H1 (cell line): Measurements from ENCODE around the gene RAMP1. TPM values are rescaled to one million over a fixed set of nuclear protein-coding genes. Genes with fewer than 3 reads are reported as not detected.

Experiments
- CTCF ChIA-PET: fragments of 300-600 bp; sonication (Branson Sonifier 250); formaldehyde crosslinking; loops from one replicate; lab custom pipeline; 2021; ENCODE audit not compliant: partially characterized antibody; lab: Charles Lee
- POLR2A ChIA-PET: fragments of 300-600 bp; sonication (Branson Sonifier 250); formaldehyde crosslinking; loops from one replicate; lab custom pipeline; 2021; ENCODE audit warnings: inconsistent platforms; ENCODE audit not compliant: partially characterized antibody; lab: Charles Lee
- DNase-seq, 2 experiments: peaks; one replicate each; pipeline versions ENCODE4 v3.0.0 to v3.0.0-alpha.2; 2010 to 2022; ENCODE audit warnings: low spot score in 2 of 2, low read depth in 1 of 2, mixed read lengths in 1 of 2
- FAIRE-seq: peaks from 2 replicates; lab custom pipeline; 2011; peaks lifted over from hg19 to GRCh38; lab: Jason Lieb, UNC
- H2AFZ ChIP-seq: 2 replicates; pipeline ENCODE4 v1.8.1; 2012; ENCODE audit warnings: low read length, inconsistent platforms
- H2AK5ac ChIP-seq: 2 replicates; pipeline ENCODE4 v1.6.1; 2013; ENCODE audit warnings: low read depth, low read length
- H2BK120ac ChIP-seq: replicated peaks from 2 replicates; pipeline ENCODE3; 2013; ENCODE audit warnings: low read depth, low read length, inconsistent platforms
- H2BK12ac ChIP-seq: 2 replicates; pipeline ENCODE4 v1.6.1; 2013; ENCODE audit warnings: low read depth, low read length
- H2BK15ac ChIP-seq: 2 replicates; pipeline ENCODE4 v1.6.1; 2013; ENCODE audit warnings: low read length
- H2BK20ac ChIP-seq: 2 replicates; pipeline ENCODE4 v1.6.1; 2013; ENCODE audit warnings: low read length
- H2BK5ac ChIP-seq: 2 replicates; pipeline ENCODE4 v1.6.1; 2013; ENCODE audit warnings: low read depth, low read length
- H3K14ac ChIP-seq: 2 replicates; pipeline ENCODE4 v1.6.1; 2013; ENCODE audit warnings: inconsistent platforms; ENCODE audit not compliant: insufficient read length
- H3K18ac ChIP-seq: 2 replicates; pipeline ENCODE4 v1.6.1; 2013; ENCODE audit warnings: low read length; ENCODE audit errors: extremely low read depth
- H3K23ac ChIP-seq: 2 replicates; pipeline ENCODE4 v1.6.1; 2013; ENCODE audit warnings: inconsistent platforms; ENCODE audit not compliant: insufficient read length
- H3K23me2 ChIP-seq: 2 replicates; pipeline ENCODE4 v1.6.1; 2013; ENCODE audit warnings: low read depth, low read length
- H3K27ac ChIP-seq: 2 replicates; pipeline ENCODE4 v1.6.1; 2011; ENCODE audit warnings: low read depth, low read length, inconsistent platforms
- H3K27me3 ChIP-seq, 4 experiments: replicated peaks in 1 of 4; 1 replicate in 1 of 4; 2 replicates in 3 of 4; pipeline versions ENCODE4 v1.6.1 to v1.8.1; 2011 to 2013; ENCODE audit warnings: low read length in 3 of 4, mild to moderate bottlenecking in 3 of 4, inconsistent platforms in 2 of 4, mixed read lengths in 2 of 4, moderate library complexity in 1 of 4; ENCODE audit not compliant: control insufficient read depth in 3 of 4, insufficient read depth in 3 of 4; ENCODE audit errors: extremely low read depth in 1 of 4
- H3K36me3 ChIP-seq, 4 experiments: 2 replicates each; pipeline versions ENCODE4 v1.6.1 to v1.8.1; 2011 to 2013; ENCODE audit warnings: mild to moderate bottlenecking in 4 of 4, low read length in 3 of 4, moderate library complexity in 2 of 4, control low read depth in 1 of 4, inconsistent platforms in 1 of 4; ENCODE audit not compliant: insufficient read depth in 4 of 4, control insufficient read depth in 2 of 4
- H3K4ac ChIP-seq: replicated peaks from 2 replicates; pipeline ENCODE3; 2013; ENCODE audit warnings: low read length, low read depth, mixed read lengths, inconsistent platforms; ENCODE audit not compliant: insufficient read length
- H3K4me1 ChIP-seq, 4 experiments: replicated peaks in 1 of 4; 1 replicate in 1 of 4; 2 replicates in 3 of 4; pipeline versions ENCODE4 v1.6.1 to v1.8.1; 2011 to 2013; ENCODE audit warnings: low read length in 3 of 4, inconsistent platforms in 2 of 4, mixed read lengths in 1 of 4; ENCODE audit not compliant: insufficient read depth in 4 of 4, control insufficient read depth in 3 of 4
- H3K4me2 ChIP-seq, 2 experiments: 2 replicates each; pipeline versions ENCODE4 v1.6.1 to v1.8.1; 2011 to 2013; ENCODE audit warnings: low read depth in 2 of 2, low read length in 2 of 2, control low read depth in 1 of 2, inconsistent platforms in 1 of 2, mild to moderate bottlenecking in 1 of 2; ENCODE audit not compliant: insufficient read depth in 1 of 2
- H3K4me3 ChIP-seq, 4 experiments: fragments of 200-600, 300-600 bp in 1 of 4; sonication (generic), shearing (Covaris generic), sonication (Bioruptor Twin) in 1 of 4; 2 replicates each; pipeline versions ENCODE4 v1.5.1 to v1.8.1; 2011 to 2016; ENCODE audit warnings: low read length in 4 of 4, low read depth in 3 of 4, control low read depth in 2 of 4, inconsistent platforms in 2 of 4, mild to moderate bottlenecking in 2 of 4, mixed read lengths in 1 of 4, moderate library complexity in 1 of 4; ENCODE audit not compliant: insufficient read depth in 2 of 4; ENCODE audit errors: extremely low read depth in 1 of 4
- H3K56ac ChIP-seq: replicated peaks from 2 replicates; pipeline ENCODE3; 2013; ENCODE audit warnings: low read depth, mild to moderate bottlenecking, mixed read lengths, low read length, inconsistent platforms; ENCODE audit not compliant: insufficient read length
- H3K79me1 ChIP-seq: 2 replicates; pipeline ENCODE4 v1.6.1; 2013; ENCODE audit warnings: low read depth, low read length, control low read depth
- H3K79me2 ChIP-seq, 2 experiments: 2 replicates each; pipeline versions ENCODE4 v1.6.1 to v1.8.1; 2012 to 2013; ENCODE audit warnings: low read length in 2 of 2, mild to moderate bottlenecking in 2 of 2, inconsistent platforms in 1 of 2; ENCODE audit not compliant: insufficient read depth in 2 of 2, control insufficient read depth in 1 of 2
- H3K9ac ChIP-seq, 4 experiments: replicated peaks in 1 of 4; 1 replicate in 1 of 4; 2 replicates in 3 of 4; pipeline versions ENCODE4 v1.6.1 to v1.8.1; 2011 to 2013; ENCODE audit warnings: low read depth in 3 of 4, low read length in 3 of 4, control low read depth in 2 of 4, mild to moderate bottlenecking in 2 of 4, moderate library complexity in 2 of 4, inconsistent platforms in 1 of 4; ENCODE audit errors: extremely low read depth in 1 of 4
- H3K9me3 ChIP-seq, 2 experiments: 2 replicates each; pipeline versions ENCODE4 v1.6.1 to v1.8.1; 2012 to 2013; ENCODE audit warnings: mild to moderate bottlenecking in 2 of 2, moderate library complexity in 2 of 2, control low read depth in 1 of 2, inconsistent platforms in 1 of 2, low read depth in 1 of 2, low read length in 1 of 2, mixed read lengths in 1 of 2; ENCODE audit not compliant: insufficient read depth in 2 of 2
- H4K20me1 ChIP-seq, 2 experiments: replicated peaks in 1 of 2; 2 replicates each; pipeline versions ENCODE3 to v1.8.1; 2011 to 2013; ENCODE audit warnings: inconsistent platforms in 2 of 2, low read length in 2 of 2, mild to moderate bottlenecking in 1 of 2; ENCODE audit not compliant: insufficient read depth in 2 of 2, control insufficient read depth in 1 of 2
- H4K5ac ChIP-seq: 2 replicates; pipeline ENCODE4 v1.6.1; 2013; ENCODE audit warnings: low read length, low read depth, mixed read lengths, inconsistent platforms; ENCODE audit not compliant: insufficient read length
- H4K8ac ChIP-seq: 2 replicates; pipeline ENCODE4 v1.8.0; 2013; ENCODE audit warnings: mild to moderate bottlenecking, moderate library complexity, low read length, inconsistent platforms; ENCODE audit not compliant: insufficient read depth; ENCODE audit errors: extremely low read depth
- H4K91ac ChIP-seq: replicated peaks from 2 replicates; pipeline ENCODE3; 2013; ENCODE audit warnings: low read length, mixed read lengths, inconsistent platforms; ENCODE audit not compliant: insufficient read length
- E2F6 ChIP-seq: IDR thresholded peaks from 2 replicates; pipeline ENCODE4 v1.6.1; 2012; ENCODE audit warnings: inconsistent platforms
- EGR1 ChIP-seq: IDR thresholded peaks from 2 replicates; pipeline ENCODE4 v1.6.1; 2011; ENCODE audit warnings: low read depth, low read length, borderline replicate concordance
- FOSL1 ChIP-seq: IDR thresholded peaks from 2 replicates; pipeline ENCODE4 v1.6.1; 2011; ENCODE audit warnings: mild to moderate bottlenecking, low read depth, low read length, moderate library complexity; ENCODE audit not compliant: insufficient read depth
- POU5F1 ChIP-seq: IDR thresholded peaks from 2 replicates; pipeline ENCODE4 v1.6.1; 2011; ENCODE audit warnings: low read depth, mild to moderate bottlenecking, low read length, moderate library complexity
- RBBP5 ChIP-seq: IDR thresholded peaks from 2 replicates; pipeline ENCODE4 v1.7.1; 2012; ENCODE audit warnings: low read depth, mild to moderate bottlenecking, inconsistent platforms, low read length, moderate library complexity, borderline replicate concordance
- SIX5 ChIP-seq: IDR thresholded peaks from 2 replicates; pipeline ENCODE4 v1.6.1; 2011; ENCODE audit warnings: mild to moderate bottlenecking, low read depth, low read length
- SP2 ChIP-seq: IDR thresholded peaks from 2 replicates; pipeline ENCODE4 v1.6.1; 2012; ENCODE audit warnings: mild to moderate bottlenecking, low read length, inconsistent platforms
- TBP ChIP-seq: IDR thresholded peaks from 2 replicates; pipeline ENCODE4 v1.6.1; 2011; ENCODE audit warnings: low read depth, low read length, improper control_type of control experiment
- TEAD4 ChIP-seq: IDR thresholded peaks from 2 replicates; pipeline ENCODE4 v1.6.1; 2012; ENCODE audit warnings: low read depth, low read length, inconsistent platforms, mixed read lengths
- USF2 ChIP-seq: IDR thresholded peaks from 2 replicates; pipeline ENCODE4 v1.6.1; 2011; ENCODE audit warnings: low read length, improper control_type of control experiment
- YY1 ChIP-seq: IDR thresholded peaks from 2 replicates; pipeline ENCODE4 v1.6.1; 2011; ENCODE audit warnings: low read depth, mild to moderate bottlenecking, low read length
- ZNF274 ChIP-seq: IDR thresholded peaks from 2 replicates; pipeline ENCODE4 v1.7.0; 2012; ENCODE audit warnings: low read length, borderline replicate concordance; ENCODE audit errors: extremely low read depth
- WGBS, 2 experiments: shearing (Covaris generic) in 1 of 2; methylation state at CpG; one replicate each; pipeline versions ENCODE4 v1.1.6 to v1.1.7; 2013 to 2015; ENCODE audit warnings: low lambda C conversion rate in 2 of 2, mixed read lengths in 2 of 2, inconsistent platforms in 1 of 2, low coverage in 1 of 2, missing lambda C conversion rate in 1 of 2; ENCODE audit not compliant: insufficient replicate concordance in 2 of 2, insufficient coverage in 1 of 2, insufficient read length in 1 of 2; ENCODE audit errors: extremely low coverage in 1 of 2, missing lambda C conversion rate in 1 of 2; 5-methylcytosine and 5-hydroxymethylcytosine counted together
- polyA plus RNA-seq, 7 experiments: library from polyadenylated mRNA; depleted of rRNA in 3 of 7; stranded (reverse) in 5 of 7; unstranded in 2 of 7; fragments of >200 nt in 5 of 7; fragments of 200-250 nt in 2 of 7; gene quantifications; 1 replicate in 5 of 7; 2 replicates in 1 of 7; 4 replicates in 1 of 7; pipeline versions ENCODE4 v1.2.1 to v1.2.3, GENCODE V29; 2011 to 2013; ENCODE audit warnings: missing spikeins in 2 of 7, mixed read lengths in 2 of 7
- total RNA-seq: library from RNA; stranded (reverse); fragmentation: NEBNext Ultra II Directional; extraction: Animal tissue kit (Norgen Biotek cat#: 25700); gene quantifications from 2 replicates; pipeline ENCODE4 v1.2.1, GENCODE V29; 2021

The RAMP1 gene
- total and polyA plus RNA-seq, 2 of the 8 experiments (the other 6 are each of a cell fraction or from before 2014, with no cell fraction given), result 0.65 to 4.3 TPM

- Histone ChIP-seq H4K5ac (no peak overlapping the region), H2BK20ac (no peak overlapping the region), H2BK5ac (no peak overlapping the region), H3K79me2 (no peaks in the 10 kb centered on the region), H3K27me3 (no peaks in the 10 kb centered on the region), H2BK15ac (no peak overlapping the region), H3K9me3 (no peaks in the 10 kb centered on the region; a peak in 1 of 4 replicates), H4K20me1 (no peaks in the 10 kb centered on the region), H3K36me3 (no peaks in the 10 kb centered on the region), H3K56ac (no peak overlapping the region), H2BK12ac (no peak overlapping the region), H3K4ac (no peak overlapping the region), H3K18ac (no peak overlapping the region), H3K23me2 (no peaks in the 10 kb centered on the region), H3K4me1 (peaks cover 0 to 7% (median 2%) of the 10 kb centered on the region in 4 experiments; a peak in 3 of 7 replicates), H3K79me1 (no peaks in the 10 kb centered on the region), H2BK120ac (no peak overlapping the region), H3K4me3 (no peak overlapping the region), H2AFZ (no peak overlapping the region), H3K27ac (no peak overlapping the region), H3K9ac (no peak overlapping the region), H3K4me2 (no peak overlapping the region), H4K8ac (no peak overlapping the region), H3K14ac (no peak overlapping the region), H4K91ac (no peak overlapping the region), H3K23ac (no peak overlapping the region), H2AK5ac (no peak overlapping the region)
- 90% methylated on average over 22 of the region's 22 CpGs; no CpG with 5 or more reads in 1 of the 2 experiments for WGBS, 2 experiments
- POLR2A ChIA-PET, result no interaction called here
- CTCF ChIA-PET, result no interaction called here
- DNase-seq, result no peak
- no peak for FAIRE-seq
- no peak for TF ChIP-seq USF2
- no peak for TF ChIP-seq RBBP5
- no peak for TF ChIP-seq TEAD4
- TF ChIP-seq SIX5, result no peak
- TF ChIP-seq SP2, result no peak
- no peak for TF ChIP-seq FOSL1
- TF ChIP-seq E2F6, result no peak
- no peak for TF ChIP-seq ZNF274
- TF ChIP-seq EGR1, result no peak
- TF ChIP-seq TBP, result no peak
- TF ChIP-seq YY1, result no peak
- TF ChIP-seq POU5F1, result no peak
Observed at GRCh38 chr2:237868631-237869342, 9.4 kb downstream of the RAMP1 start.
